BE2C (cell line): ENCODE data around the gene ASF1A.

Experiments used
- DNase-seq: peaks from one replicate; pipeline ENCODE4 v3.0.0-alpha.2; 2020
- H3K27me3 ChIP-seq: fragments of 250-450 bp; sonication (Bioruptor Pico); 2 replicates; pipeline ENCODE4 v1.5.1; 2020; ENCODE audit warnings: mild to moderate bottlenecking
- H3K36me3 ChIP-seq: fragments of 250-450 bp; sonication (Bioruptor Pico); 2 replicates; pipeline ENCODE4 v1.5.1; 2020; ENCODE audit warnings: mild to moderate bottlenecking
- H3K4me1 ChIP-seq: fragments of 250-450 bp; sonication (Bioruptor Pico); 2 replicates; pipeline ENCODE4 v1.5.1; 2020
- H3K4me3 ChIP-seq: 2 replicates; pipeline ENCODE4 v1.5.1; 2011; ENCODE audit warnings: low read depth, low read length
- H3K9me3 ChIP-seq: fragments of 250-450 bp; sonication (Bioruptor Pico); 2 replicates; pipeline ENCODE4 v1.5.1; 2020
- TF ChIP-seq, protein P1 (sequence below): IDR thresholded peaks from 2 replicates; pipeline ENCODE4 v1.5.1; 2012; ENCODE audit warnings: mild to moderate bottlenecking, low read depth, low read length

The ASF1A gene

DNA sequence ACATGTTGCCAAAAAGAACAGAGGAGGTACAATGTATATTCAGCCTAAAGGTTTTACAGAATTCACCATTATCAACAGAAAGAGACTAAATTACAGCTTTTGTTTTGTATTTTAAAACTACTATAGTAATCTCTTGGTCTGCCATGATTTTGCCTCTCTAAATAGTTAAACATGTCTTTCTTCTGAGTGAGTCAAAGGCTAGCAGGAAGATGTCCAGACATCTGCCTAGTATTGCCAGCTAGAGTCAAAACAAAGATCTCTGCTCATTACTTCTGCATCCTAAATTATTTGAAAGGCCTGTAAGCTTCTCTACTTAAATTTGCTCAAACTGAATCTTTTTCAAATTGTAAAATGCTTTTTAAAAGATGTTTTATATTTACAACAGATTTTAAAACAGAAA lies 8.8 kb downstream of the ASF1A start:
- no peak for DNase-seq
- no peaks in the 10 kb centered on the region for H3K9me3 ChIP-seq
- peaks cover 58% of the 10 kb centered on the region for H3K36me3 ChIP-seq
- TF ChIP-seq, protein P1, sequence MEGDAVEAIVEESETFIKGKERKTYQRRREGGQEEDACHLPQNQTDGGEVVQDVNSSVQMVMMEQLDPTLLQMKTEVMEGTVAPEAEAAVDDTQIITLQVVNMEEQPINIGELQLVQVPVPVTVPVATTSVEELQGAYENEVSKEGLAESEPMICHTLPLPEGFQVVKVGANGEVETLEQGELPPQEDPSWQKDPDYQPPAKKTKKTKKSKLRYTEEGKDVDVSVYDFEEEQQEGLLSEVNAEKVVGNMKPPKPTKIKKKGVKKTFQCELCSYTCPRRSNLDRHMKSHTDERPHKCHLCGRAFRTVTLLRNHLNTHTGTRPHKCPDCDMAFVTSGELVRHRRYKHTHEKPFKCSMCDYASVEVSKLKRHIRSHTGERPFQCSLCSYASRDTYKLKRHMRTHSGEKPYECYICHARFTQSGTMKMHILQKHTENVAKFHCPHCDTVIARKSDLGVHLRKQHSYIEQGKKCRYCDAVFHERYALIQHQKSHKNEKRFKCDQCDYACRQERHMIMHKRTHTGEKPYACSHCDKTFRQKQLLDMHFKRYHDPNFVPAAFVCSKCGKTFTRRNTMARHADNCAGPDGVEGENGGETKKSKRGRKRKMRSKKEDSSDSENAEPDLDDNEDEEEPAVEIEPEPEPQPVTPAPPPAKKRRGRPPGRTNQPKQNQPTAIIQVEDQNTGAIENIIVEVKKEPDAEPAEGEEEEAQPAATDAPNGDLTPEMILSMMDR, result no peak
- H3K27me3 ChIP-seq, result no peaks in the 10 kb centered on the region
- H3K4me1 ChIP-seq, result peaks cover 12% of the 10 kb centered on the region
- no peak overlapping the region for H3K4me3 ChIP-seq

DNA sequence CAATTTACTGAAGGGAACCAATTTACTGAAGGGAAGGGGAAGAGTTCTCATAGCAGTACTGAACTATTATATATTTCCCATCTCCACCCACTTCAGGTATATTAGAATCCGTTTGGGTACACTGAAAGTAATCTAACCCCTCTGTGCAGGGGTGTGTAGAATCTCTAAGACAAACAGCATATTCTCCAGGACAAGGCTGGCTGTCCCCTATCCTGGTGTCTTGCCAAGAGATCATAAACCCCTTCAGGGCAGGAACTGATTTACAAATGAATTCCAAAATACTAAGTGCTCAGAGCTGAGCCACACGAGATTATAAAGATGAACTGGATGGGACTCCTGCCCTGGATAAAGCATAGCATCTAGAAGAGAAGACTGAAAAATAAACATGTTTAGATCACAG lies 9.2 kb downstream of the ASF1A start:
- TF ChIP-seq, protein P1, result no peak
- Histone ChIP-seq H3K27me3 (no peaks in the 10 kb centered on the region), H3K36me3 (peaks cover 62% of the 10 kb centered on the region), H3K9me3 (no peaks in the 10 kb centered on the region), H3K4me3 (no peak overlapping the region), H3K4me1 (peaks cover 12% of the 10 kb centered on the region)
- DNase-seq, result no peak

DNA sequence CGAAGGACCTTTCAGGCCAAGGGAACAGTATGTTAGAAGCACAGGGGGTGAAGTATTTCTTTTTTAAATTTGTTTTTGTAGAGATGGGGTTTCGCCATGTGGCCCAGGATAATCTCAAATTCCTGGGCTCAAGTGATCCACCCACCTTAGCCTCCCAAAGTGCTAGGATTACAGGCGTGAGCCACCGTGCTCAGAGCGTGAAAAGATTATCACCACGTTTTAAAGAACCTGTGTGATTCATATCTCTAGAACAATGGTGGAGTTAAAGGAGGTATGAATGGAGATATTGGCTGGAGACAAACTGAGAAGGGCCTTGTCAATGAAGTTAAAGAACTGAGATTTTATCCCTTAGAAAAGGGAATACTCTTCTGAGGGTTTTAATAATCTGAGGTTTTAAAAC lies 9.7 kb downstream of the ASF1A start:
- Histone ChIP-seq H3K36me3 (peaks cover 64% of the 10 kb centered on the region), H3K9me3 (no peaks in the 10 kb centered on the region), H3K4me3 (no peak overlapping the region), H3K27me3 (no peaks in the 10 kb centered on the region), H3K4me1 (peaks cover 12% of the 10 kb centered on the region)
- no peak for DNase-seq
- TF ChIP-seq, protein P1, result no peak

DNA sequence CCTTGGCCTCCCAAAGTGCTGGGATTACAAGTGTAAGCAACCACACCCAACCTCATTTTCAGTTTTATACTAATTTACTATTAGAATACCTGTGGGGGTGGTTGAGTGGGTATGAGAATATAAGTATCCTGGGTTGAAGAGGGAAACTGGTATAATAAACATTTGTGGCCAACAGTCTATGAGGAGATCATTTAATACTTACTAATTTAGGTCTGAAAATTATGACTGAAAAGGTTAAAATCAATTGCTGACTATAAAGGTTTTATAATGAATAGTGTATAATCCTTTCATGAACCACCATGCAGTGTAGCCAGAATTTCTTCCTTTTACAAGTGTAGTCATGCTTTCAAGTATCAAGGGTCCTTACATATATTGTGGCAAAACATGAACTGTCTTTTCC lies 11.1 kb downstream of the ASF1A start:
- H3K36me3 ChIP-seq, result peaks cover 69% of the 10 kb centered on the region
- no peaks in the 10 kb centered on the region for H3K27me3 ChIP-seq
- TF ChIP-seq, protein P1, result no peak
- no peak overlapping the region for H3K4me3 ChIP-seq
- H3K4me1 ChIP-seq, result peaks cover 10% of the 10 kb centered on the region
- no peaks in the 10 kb centered on the region for H3K9me3 ChIP-seq
- DNase-seq, result no peak

DNA sequence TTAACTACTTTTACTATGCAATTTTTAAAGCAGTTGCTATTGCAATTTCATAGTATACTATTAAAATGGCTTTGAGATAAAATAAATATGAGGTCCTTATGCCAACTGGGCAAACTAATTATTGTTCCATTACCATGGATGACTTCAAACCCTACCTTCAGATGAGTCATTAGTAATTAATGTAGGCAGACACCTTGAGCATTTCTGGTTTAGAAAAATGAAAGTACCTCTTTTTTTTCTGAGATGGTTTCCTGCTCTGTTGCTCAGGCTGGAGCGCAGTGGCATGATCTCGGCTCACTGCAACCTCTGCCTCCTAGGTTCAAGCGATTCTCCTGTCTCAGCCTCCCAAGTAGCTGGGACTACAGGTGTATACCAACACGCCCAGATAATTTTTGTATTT lies 11.9 kb downstream of the ASF1A start:
- TF ChIP-seq, protein P1, result no peak
- H3K4me3 ChIP-seq, result no peak overlapping the region
- DNase-seq, result no peak

DNA sequence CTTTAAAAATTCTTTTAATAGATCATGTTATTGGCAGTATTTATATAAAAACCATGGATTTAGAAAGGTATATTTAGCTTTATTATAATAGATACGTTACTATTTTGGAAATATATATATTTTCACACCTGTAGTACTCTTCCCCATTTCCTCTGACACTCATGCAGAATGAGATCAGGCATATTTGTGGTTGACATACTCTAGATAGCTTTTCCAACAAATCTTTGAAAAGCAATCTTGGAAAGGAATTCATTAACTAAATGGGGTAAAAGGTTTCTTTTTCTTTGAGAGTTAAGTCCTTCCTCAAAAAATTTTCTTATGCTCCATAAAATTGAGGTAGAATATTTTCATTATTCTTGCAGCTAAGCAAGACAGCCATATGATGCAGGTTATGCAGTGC lies 14.5 kb downstream of the ASF1A start:
- DNase-seq, result no peak
- no peaks in the 10 kb centered on the region for H3K9me3 ChIP-seq
- TF ChIP-seq, protein P1, result no peak
- H3K36me3 ChIP-seq, result peaks cover 59% of the 10 kb centered on the region
- H3K4me3 ChIP-seq, result no peak overlapping the region
- H3K4me1 ChIP-seq, result no peaks in the 10 kb centered on the region; the same call in 1 of the 2 replicates
- H3K27me3 ChIP-seq, result no peaks in the 10 kb centered on the region

More for the DNA sequence above, 11.9 kb downstream of the ASF1A start:
- Histone ChIP-seq H3K27me3 (no peaks in the 10 kb centered on the region), H3K36me3 (peaks cover 73% of the 10 kb centered on the region), H3K9me3 (no peaks in the 10 kb centered on the region), H3K4me1 (peaks cover 3% of the 10 kb centered on the region)
